GM23338 (cell line): ENCODE data around the gene CACNA1F.

Experiments
- CREB1 ChIP-seq: fragments of 250-450 bp; sonication (Bioruptor Pico); IDR thresholded peaks from 2 replicates; pipeline ENCODE4 v1.5.0; 2020; ENCODE audit warnings: low read depth, mild to moderate bottlenecking, moderate library complexity
- CTCF ChIP-seq, 2 experiments: fragments of 200-600 bp in 1 of 2; sonication (generic) in 1 of 2; conservative IDR thresholded peaks; 2 replicates each; pipeline versions ENCODE4 v1.5.1 to v1.6.1; 2016 to 2017; ENCODE audit warnings: antibody characterized with exemption in 2 of 2, low read depth in 2 of 2, mild to moderate bottlenecking in 2 of 2, moderate library complexity in 1 of 2
- ETS1 ChIP-seq: IDR thresholded peaks from 2 replicates; pipeline ENCODE4 v1.6.1; 2016; ENCODE audit warnings: antibody characterized with exemption
- EZH2 ChIP-seq: fragments of 200-600 bp; sonication (generic); IDR thresholded peaks from one replicate; pipeline ENCODE4 v1.8.0; 2017; ENCODE audit warnings: antibody characterized with exemption, mild to moderate bottlenecking, low read depth; ENCODE audit not compliant: unreplicated experiment
- EZH2phosphoT487 ChIP-seq: fragments of 200-600 bp; sonication (generic); IDR thresholded peaks from one replicate; pipeline ENCODE4 v1.8.1; 2018; ENCODE audit warnings: antibody characterized with exemption; ENCODE audit not compliant: unreplicated experiment
- POLR2AphosphoS5 ChIP-seq: IDR thresholded peaks from 2 replicates; pipeline ENCODE4 v1.6.1; 2016; ENCODE audit warnings: antibody characterized with exemption, low read depth
- REST ChIP-seq: IDR thresholded peaks from one replicate; pipeline ENCODE4 v1.6.1; 2018; ENCODE audit warnings: antibody characterized with exemption; ENCODE audit not compliant: unreplicated experiment
- ZNF114 ChIP-seq: fragments of 250-450 bp; sonication (Bioruptor Pico); IDR thresholded peaks from 2 replicates; pipeline ENCODE4 v1.5.0; 2020; ENCODE audit warnings: mild to moderate bottlenecking, moderate library complexity

- TF ChIP-seq CTCF (conservative IDR thresholded peaks at IDR 0.05; ENCODE audit: low read depth in 2 of 2) (no peak), EZH2 (no peak), ZNF114 (CRISPR knock-in tag) (no peak), POLR2AphosphoS5 (no peak), REST (no peak), ETS1 (no peak), CREB1 (CRISPR knock-in tag) (no peak), EZH2phosphoT487 (no peak)
These were observed 15.0 kb upstream of the CACNA1F start for GRCh38 chrX:49247916-49248811.
